Duodenal mucosa (tissue), 2 donors: ENCODE data around the gene CALY.

Experiments
- H3K27ac ChIP-seq: one replicate; pipeline ENCODE4 v1.7.0; 2013; ENCODE audit warnings: low read depth, low read length
- H3K27me3 ChIP-seq, 2 donors: one replicate each; pipeline ENCODE4 v1.7.0; 2013; ENCODE audit warnings: low read length in 2 of 2, control low read depth in 1 of 2; ENCODE audit not compliant: insufficient read depth in 2 of 2, control insufficient read depth in 1 of 2
- H3K36me3 ChIP-seq, 2 donors: one replicate each; pipeline ENCODE4 v1.7.0; 2013; ENCODE audit warnings: low read length in 2 of 2, control low read depth in 1 of 2; ENCODE audit not compliant: insufficient read depth in 2 of 2, control insufficient read depth in 1 of 2
- H3K4me1 ChIP-seq, 2 donors: one replicate each; pipeline ENCODE4 v1.7.0; 2013; ENCODE audit warnings: low read length in 2 of 2, control low read depth in 1 of 2; ENCODE audit not compliant: insufficient read depth in 2 of 2, control insufficient read depth in 1 of 2
- H3K4me3 ChIP-seq, 2 donors: one replicate each; pipeline ENCODE4 v1.7.0; 2013; ENCODE audit warnings: low read length in 2 of 2, low read depth in 1 of 2
- H3K9ac ChIP-seq, 2 donors: one replicate each; pipeline ENCODE4 v1.7.0; 2013; ENCODE audit warnings: low read length in 2 of 2, low read depth in 1 of 2
- H3K9me3 ChIP-seq, 2 donors: one replicate each; pipeline ENCODE4 v1.7.0; 2013; ENCODE audit warnings: low read length in 2 of 2, control low read depth in 1 of 2; ENCODE audit not compliant: control insufficient read depth in 1 of 2

CALY gene

DNA sequence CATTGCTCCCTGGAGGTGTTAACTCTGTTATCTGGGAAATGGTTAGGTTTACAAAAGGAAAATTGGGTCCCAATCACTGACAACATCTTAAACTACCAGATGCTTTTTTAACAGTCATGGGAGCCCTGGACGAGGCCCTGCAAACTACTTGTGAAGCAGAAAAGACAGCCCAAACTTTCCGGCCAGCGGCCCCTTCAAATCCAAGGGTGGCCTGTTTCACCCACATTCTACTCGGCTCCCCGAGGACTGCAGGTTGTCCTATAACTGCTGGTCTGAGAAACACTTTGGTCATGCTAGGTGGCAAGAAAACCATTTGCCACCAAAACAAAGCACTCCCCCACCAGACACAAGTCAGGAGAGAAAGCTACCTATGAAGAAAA lies 30.6 kb downstream of the CALY start:
- Histone ChIP-seq H3K9ac (no peak overlapping the region), H3K27ac (no peak overlapping the region)

DNA sequence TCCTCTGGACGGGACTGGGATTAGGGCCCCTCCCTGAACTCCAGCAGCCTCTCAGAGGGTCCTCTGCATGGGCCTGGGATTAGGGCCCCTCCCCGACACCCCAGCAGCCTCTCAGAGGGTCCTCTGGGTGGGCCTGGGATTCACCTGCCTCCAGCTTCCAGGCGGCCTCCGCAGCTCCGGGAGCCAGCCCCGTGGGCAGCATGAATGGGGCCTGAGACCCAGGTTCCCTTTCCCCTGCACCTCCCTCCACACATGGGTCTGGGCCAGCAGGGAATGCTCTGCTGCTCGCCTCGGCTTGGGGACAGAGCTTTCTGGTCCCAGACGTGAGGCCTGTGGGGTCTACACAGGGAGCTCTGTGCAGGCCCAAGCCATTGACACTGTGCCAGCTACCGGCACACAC lies 33.5 kb downstream of the CALY start:
- H3K9me3 ChIP-seq = no peaks in the 10 kb centered on the region
- H3K36me3 ChIP-seq = peaks cover 23 to 42% of the 10 kb centered on the region in 2 donors
- H3K4me3 ChIP-seq = no peak overlapping the region
- no peaks in the 10 kb centered on the region for H3K27me3 ChIP-seq
- H3K4me1 ChIP-seq = peaks cover 11 to 19% of the 10 kb centered on the region in 2 donors
- H3K27ac ChIP-seq = no peak overlapping the region
- H3K9ac ChIP-seq = no peak overlapping the region

More for the DNA sequence above, 30.6 kb downstream of the CALY start:
- H3K27me3 ChIP-seq = no peaks in the 10 kb centered on the region
- H3K9me3 ChIP-seq = no peaks in the 10 kb centered on the region
- peaks cover 6 to 26% of the 10 kb centered on the region in 2 donors for H3K36me3 ChIP-seq
- H3K4me1 ChIP-seq = peaks cover 25 to 33% of the 10 kb centered on the region in 2 donors
- no peak overlapping the region for H3K4me3 ChIP-seq

DNA sequence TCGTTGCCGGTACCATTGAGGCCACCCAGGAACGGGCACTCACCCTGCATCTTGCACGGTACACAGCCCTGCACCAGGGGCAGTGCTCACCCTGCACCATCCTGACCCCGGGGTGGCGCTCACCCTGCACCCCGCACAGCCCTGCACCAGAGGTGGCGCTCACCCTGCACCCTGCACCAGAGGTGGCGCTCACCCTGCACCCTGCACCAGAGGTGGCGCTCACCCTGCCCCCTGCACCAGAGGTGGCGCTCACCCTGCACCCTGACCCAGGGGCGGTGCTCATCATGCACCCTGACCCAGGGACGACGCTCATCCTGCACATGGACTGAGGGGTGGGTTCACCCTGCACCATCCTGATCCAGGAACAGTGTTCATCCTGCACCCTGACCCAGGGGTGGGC lies 34.5 kb downstream of the CALY start:
- no peak overlapping the region for H3K9ac ChIP-seq
- peaks cover 26 to 51% of the 10 kb centered on the region in 2 donors for H3K36me3 ChIP-seq
- H3K27ac ChIP-seq = no peak overlapping the region
- peaks cover 6 to 9% of the 10 kb centered on the region in 2 donors for H3K4me1 ChIP-seq
- no peaks in the 10 kb centered on the region for H3K27me3 ChIP-seq
- H3K4me3 ChIP-seq = no peak overlapping the region
- no peaks in the 10 kb centered on the region for H3K9me3 ChIP-seq

DNA sequence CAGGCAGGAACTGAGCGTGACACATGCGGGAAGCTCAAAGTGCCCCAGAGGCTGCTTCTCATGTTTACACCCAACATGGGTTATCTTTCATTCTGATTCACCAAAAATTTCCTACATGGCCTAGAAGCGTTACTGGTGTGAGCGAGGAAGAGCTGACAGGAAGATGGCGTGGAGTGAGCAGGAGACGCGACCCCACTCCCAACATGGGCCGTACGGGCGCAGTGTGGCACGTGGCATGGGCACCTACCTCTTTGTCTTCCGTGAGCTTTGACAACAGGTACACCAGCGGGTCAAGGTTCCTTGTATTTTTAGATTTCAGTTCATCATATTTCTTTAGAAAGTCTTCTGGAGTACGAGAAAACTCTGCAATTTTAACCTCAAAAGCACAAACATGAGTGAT lies 37.0 kb downstream of the CALY start:
- Histone ChIP-seq H3K9me3 (no peaks in the 10 kb centered on the region), H3K27ac (no peak overlapping the region), H3K27me3 (no peaks in the 10 kb centered on the region), H3K4me3 (no peak overlapping the region), H3K9ac (no peak overlapping the region), H3K36me3 (peaks cover 36 to 72% of the 10 kb centered on the region in 2 donors), H3K4me1 (no peaks in the 10 kb centered on the region)

DNA sequence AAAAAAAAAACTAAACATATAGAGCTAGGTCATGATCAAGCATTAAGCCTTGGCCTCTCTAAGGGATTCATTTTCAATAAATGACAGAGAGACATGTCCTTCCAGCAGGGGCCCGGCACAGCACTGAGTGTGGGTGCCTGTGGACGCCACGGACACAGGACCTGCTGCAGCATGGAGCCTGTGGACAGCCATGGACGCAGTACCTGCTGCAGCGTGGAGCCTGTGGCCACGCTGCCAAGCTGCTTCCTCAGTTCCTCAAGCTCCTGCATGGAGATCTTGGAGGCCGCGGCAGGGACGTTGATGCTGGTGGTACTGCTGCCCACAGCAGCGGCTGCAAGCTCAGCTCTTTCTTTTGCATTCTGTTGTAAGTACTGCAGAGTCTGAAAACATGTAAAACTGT lies 37.5 kb downstream of the CALY start:
- Histone ChIP-seq H3K4me3 (no peak overlapping the region), H3K36me3 (peaks cover 38 to 77% of the 10 kb centered on the region in 2 donors), H3K9me3 (no peaks in the 10 kb centered on the region), H3K9ac (no peak overlapping the region), H3K4me1 (no peaks in the 10 kb centered on the region), H3K27ac (no peak overlapping the region), H3K27me3 (no peaks in the 10 kb centered on the region)

DNA sequence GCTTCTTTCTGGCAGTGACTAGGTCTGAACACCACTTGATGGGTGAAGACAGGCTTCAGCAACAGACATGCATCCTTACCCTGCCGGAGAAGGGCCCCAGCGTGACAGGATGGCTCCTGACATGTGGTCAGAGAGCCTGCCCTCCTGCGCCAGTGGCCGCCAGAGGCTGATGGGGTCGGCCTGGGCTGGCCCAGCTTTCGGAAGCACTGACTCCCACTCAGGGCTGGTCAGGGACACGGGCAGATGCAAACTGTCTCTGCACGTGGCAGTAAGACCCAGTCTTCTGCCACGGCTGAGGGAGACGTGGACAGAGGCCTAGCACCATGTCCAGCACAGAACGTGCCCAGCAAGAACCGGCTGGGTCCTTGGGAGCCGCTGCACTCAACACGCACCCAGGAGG lies 38.2 kb downstream of the CALY start:
- no peaks in the 10 kb centered on the region for H3K9me3 ChIP-seq
- no peaks in the 10 kb centered on the region for H3K4me1 ChIP-seq
- H3K36me3 ChIP-seq = peaks cover 44 to 85% of the 10 kb centered on the region in 2 donors
- H3K27me3 ChIP-seq = no peaks in the 10 kb centered on the region
- no peak overlapping the region for H3K4me3 ChIP-seq
- no peak overlapping the region for H3K9ac ChIP-seq
- no peak overlapping the region for H3K27ac ChIP-seq

DNA sequence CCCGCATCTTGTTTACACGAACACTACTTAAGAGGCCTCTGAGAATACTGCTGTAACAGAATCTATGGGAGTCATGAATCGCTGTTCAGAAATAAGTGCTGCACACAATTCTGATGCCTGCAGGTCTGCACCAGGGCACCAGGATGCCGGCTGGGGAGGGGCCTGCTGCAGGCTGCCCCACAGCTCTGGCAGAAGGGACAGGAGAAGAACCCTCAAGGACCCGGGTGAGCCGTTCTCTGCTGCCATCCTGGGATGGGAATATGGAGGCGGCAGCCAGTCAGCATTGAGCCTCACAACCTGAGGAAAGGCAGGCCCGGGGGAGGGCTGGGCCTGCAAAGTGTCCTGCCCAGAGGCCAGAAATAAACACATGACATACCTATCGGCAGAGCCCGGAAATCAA lies 39.2 kb downstream of the CALY start:
- no peaks in the 10 kb centered on the region for H3K4me1 ChIP-seq
- H3K9ac ChIP-seq = no peak overlapping the region
- H3K36me3 ChIP-seq = peaks cover 49 to 88% of the 10 kb centered on the region in 2 donors
- no peaks in the 10 kb centered on the region for H3K27me3 ChIP-seq
- no peak overlapping the region for H3K4me3 ChIP-seq
- H3K27ac ChIP-seq = no peak overlapping the region
- no peaks in the 10 kb centered on the region for H3K9me3 ChIP-seq

DNA sequence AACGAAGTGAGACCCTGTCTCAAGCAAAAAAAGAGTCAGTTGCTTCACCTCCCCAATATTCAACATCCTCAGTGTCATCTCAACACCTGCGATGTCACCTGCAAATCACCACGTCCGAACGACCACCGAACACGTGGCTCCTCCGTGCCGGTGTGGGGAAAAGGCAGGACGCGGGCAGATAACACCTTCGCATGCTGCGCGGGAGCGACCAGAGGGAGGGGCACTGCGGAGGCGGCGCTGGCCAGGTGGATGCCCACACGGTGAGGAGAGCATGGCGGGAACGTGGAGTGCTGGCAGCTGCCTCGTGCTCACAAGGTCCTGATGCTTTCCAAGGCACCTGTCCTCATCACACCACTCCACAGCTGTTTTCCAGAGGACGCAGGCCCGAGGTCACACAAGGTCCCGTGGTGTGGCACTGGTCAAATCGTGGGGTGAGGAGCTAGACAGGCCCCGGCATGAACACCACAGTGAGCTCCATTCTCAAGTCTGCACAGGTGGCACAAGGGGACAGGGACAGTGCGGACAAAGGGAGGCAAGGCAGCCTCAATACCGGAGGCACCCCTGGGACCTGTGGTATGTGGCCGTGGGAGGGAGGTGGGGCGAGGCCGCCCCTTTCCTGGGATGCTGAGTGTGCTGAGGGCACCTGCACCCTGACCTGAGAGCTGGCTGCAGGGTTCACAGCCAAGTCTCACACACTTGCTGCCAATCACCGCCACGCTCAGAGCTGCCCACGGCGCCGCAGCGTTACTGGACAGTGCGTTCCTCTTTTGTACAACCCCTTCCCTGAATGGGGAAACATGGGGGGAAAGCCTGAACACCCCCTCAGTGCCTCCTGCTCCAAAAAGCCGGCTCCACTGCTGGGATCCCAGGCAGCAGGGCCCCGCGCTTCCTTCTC lies 41.0 kb downstream of the CALY start:
- Histone ChIP-seq H3K27me3 (no peaks in the 10 kb centered on the region), H3K27ac (no peak overlapping the region), H3K4me1 (no peaks in the 10 kb centered on the region), H3K9me3 (no peaks in the 10 kb centered on the region), H3K4me3 (no peak overlapping the region), H3K36me3 (peaks cover 48 to 87% of the 10 kb centered on the region in 2 donors), H3K9ac (no peak overlapping the region)

DNA sequence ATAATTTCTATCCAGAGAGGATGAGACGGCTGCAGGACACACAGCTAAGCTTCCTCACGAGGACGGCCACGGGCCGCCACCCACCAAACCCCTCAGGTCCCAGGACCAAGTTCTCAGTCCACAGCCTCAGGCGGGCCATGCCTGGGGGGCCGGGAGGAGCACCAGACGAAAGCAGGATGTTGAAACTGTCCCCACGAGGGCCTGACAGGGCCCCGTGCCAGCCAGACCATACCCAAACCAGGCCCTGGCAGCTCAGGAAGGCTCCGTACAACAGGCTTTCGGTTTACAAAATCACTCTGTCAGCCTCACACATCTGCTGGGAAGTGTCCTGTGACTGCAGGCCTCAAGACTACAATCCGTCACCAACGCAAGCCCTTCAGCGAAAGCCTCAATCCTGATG lies 42.5 kb downstream of the CALY start:
- no peak overlapping the region for H3K9ac ChIP-seq
- H3K4me1 ChIP-seq = no peaks in the 10 kb centered on the region
- H3K36me3 ChIP-seq = peaks cover 39 to 85% of the 10 kb centered on the region in 2 donors
- no peak overlapping the region for H3K27ac ChIP-seq
- no peaks in the 10 kb centered on the region for H3K27me3 ChIP-seq
- no peak overlapping the region for H3K4me3 ChIP-seq
- no peaks in the 10 kb centered on the region for H3K9me3 ChIP-seq

DNA sequence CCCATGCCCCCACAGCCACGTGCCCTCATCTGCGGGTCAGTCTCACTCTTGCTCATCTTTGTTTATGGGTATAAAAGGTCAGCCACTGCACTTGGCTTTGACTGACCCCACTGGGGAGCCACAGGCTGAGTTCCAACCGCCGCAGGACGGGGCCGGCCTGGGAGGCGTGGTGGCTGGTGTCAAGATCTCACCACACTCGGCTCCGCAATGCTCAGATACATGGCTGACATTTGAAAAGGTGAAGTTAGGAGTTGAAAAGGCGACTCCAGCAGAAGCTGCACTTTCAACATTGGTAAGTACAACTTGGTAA lies 42.9 kb downstream of the CALY start:
- Histone ChIP-seq H3K27me3 (no peaks in the 10 kb centered on the region), H3K36me3 (peaks cover 36 to 85% of the 10 kb centered on the region in 2 donors), H3K4me1 (no peaks in the 10 kb centered on the region), H3K27ac (no peak overlapping the region), H3K4me3 (no peak overlapping the region), H3K9me3 (no peaks in the 10 kb centered on the region), H3K9ac (no peak overlapping the region)
